Tibial nerve (tissue), 4 donors: Measurements from ENCODE around the gene NDUFAF7.

ENCODE experiments used
- CTCF ChIP-seq, 5 experiments: fragments of 200-600 bp in 3 of 5; fragments of 450-650 bp in 2 of 5; sonication (generic) in 3 of 5; IDR thresholded peaks; one replicate each; pipeline ENCODE4 v1.5.1; 2016 to 2019; ENCODE audit warnings: antibody characterized with exemption in 5 of 5, mild to moderate bottlenecking in 3 of 5, moderate library complexity in 2 of 5
- EP300 ChIP-seq, 2 donors: sonication (generic); formaldehyde crosslinking; IDR thresholded peaks; one replicate each; pipeline ENCODE4 v1.6.1; 2017; ENCODE audit warnings: antibody characterized with exemption in 2 of 2, mild to moderate bottlenecking in 1 of 2
- POLR2A ChIP-seq, 2 donors: fragments of 450-650 bp; IDR thresholded peaks; one replicate each; pipeline ENCODE4 v1.6.1; 2017; ENCODE audit warnings: antibody characterized with exemption in 2 of 2, mild to moderate bottlenecking in 2 of 2, moderate library complexity in 2 of 2

- TF ChIP-seq CTCF (IDR thresholded peaks at IDR 0.05) = no peak
- TF ChIP-seq POLR2A (IDR thresholded peaks at IDR 0.05) = no peak
- no peak for TF ChIP-seq EP300 (IDR thresholded peaks at IDR 0.05)
Observed at GRCh38 chr2:37263839-37264238, 32.4 kb downstream of the NDUFAF7 start.
